SIG-M5 treated with dmso at 0.1 percent for 504 hours (cell line): ENCODE results near the gene SERPINF2.
"Not testable (repeated sequence)": the region's sequence is repeated elsewhere in the genome, so short reads cannot be mapped to it uniquely, and the experiment has no call there.

Source experiments
- DNase-seq: peaks from one replicate; lab custom pipeline; 2025; ENCODE audit not compliant: unreplicated experiment; lab: John Stamatoyannopoulos, UW

Gene SERPINF2

GRCh38 chr17:1786708-1787107 is 44.0 kb downstream of the SERPINF2 start:
- no peak for DNase-seq

DNA sequence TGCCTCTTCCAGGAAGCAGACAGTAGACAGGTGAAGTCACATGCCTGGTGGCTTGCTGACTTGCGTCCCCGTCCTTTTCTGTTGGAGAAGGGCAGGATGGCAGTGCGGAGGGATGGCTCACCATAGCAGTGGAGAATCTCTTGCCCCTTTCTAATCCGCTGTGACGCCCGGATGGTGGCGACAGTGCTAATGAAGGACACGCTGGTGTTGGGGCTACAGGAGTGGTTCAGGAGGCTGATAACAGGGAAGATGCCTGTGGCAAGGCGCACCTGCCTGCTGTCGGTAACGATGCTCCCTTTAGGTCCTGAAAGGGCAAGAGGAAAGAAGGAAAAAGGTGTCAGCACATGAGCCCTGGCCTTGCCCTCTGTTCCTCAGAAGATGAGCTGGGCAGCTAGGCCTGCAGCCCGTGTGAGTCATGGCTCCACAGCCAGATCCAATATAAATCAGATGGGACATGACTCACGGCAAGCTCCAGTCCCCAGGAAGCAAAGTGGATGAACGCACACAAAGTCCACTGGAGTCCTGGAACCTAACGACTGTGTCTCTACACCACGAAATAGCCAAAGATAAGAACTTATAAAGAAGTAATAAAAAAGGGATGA is 44.7 kb downstream of the SERPINF2 start:
- DNase-seq = no peak

GRCh38 chr17:1789936-1790335 is 47.3 kb downstream of the SERPINF2 start:
- no peak for DNase-seq

DNA sequence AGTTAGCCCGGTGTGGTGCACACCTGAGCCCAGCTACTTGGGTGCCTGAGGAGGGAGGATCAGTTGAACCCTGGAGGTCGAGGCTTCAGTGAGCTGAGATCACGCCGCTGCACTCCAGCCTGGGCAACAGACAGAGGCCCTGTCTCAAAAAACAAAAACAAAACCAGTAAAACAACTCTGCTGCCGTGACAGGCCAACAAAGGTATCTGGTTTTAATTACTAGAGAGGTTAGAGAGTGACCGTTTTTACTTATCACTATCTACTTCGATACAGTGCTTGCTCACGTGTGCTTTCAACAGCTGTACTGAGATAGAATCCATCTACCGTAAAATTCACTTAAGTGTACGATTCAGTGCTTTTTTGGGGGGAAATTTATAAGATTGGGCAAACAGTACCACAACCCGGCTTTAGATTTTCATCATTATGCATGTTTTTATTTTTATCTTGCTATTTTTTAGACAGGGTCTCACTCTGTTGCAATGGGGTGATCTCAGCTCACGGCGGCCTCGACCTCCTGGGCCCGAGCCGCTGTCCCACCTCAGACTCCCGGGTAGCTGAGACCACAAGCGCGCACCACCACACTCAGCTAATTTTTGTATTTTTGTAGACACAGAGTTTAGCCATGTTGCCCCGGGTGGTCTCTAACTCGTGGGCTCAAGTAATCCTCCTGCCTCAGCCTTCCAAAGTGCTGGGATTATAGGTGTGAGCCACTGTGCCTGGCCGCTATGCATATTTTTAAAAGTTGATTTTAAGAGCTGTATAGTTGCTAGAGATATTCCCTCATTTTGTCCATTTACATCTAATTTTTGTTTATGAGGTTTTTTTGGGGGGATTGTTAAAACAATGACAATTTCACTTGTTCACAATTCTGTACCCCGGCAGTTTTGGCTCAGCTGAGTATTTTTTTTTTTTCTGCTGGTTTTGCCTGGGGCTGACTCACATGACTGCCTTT is 50.1 kb downstream of the SERPINF2 start:
- DNase-seq = no peak

DNA sequence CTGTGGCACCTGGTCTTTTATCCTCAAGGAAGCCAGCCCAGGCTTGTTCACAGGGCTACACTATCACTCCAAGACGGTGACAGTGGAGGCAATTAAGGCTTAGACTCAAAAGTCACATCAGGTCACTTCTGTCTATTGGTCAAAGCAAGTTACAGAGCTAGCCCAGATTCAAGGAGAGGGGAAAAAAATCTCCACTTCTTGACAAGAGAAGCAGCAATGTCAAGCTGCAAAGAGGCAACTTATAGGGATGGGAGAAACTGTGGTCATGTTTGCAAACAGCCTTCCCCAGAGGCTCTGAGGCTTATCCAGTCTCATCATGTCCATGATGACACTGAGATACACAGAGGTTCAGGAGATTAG is 50.8 kb downstream of the SERPINF2 start:
- DNase-seq = no peak

GRCh38 chr17:1796800-1797199 is 54.1 kb downstream of the SERPINF2 start:
- no peak for DNase-seq

GRCh38 chr17:1797323-1797722 is 54.7 kb downstream of the SERPINF2 start:
- DNase-seq = no peak

DNA sequence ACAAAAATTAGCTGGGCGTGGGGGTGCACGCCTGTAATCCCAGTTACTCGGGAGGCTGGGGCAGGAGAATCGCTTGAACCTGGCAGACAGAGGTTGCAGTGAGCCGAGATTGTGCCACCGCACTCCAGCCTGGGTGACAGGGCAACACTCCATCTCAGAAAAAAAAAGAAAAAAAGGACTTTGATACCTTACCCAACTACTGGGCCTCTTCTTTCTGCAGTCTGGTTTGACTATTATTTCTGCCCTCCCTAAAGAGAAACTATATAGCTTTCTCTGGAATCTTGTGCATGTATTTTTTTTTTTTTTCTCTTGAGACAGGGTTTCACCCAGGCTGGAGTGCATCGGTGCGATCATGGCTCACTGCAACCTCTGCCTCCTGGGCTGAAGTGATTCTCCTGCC is 55.2 kb downstream of the SERPINF2 start:
- not testable (repeated sequence) for DNase-seq

DNA sequence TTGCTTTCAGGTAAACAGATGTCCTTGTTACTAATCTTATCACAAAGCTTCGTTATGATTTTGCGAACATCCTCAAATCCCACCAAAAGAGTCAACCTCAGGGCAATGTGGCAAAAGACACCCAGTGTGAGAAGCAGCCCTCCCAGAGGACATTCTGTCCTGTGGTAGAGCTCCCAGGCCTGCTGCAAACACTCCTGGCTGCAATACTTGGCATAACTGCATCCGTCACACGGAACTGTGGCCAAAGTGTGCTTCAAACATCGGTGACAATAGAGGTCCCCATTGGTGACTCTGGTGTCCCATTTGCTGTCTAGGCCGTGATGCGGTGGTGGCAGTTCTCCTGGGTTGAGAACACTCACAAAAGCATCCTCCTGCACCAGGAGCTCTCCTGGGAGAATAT is 57.6 kb downstream of the SERPINF2 start:
- no peak for DNase-seq

DNA sequence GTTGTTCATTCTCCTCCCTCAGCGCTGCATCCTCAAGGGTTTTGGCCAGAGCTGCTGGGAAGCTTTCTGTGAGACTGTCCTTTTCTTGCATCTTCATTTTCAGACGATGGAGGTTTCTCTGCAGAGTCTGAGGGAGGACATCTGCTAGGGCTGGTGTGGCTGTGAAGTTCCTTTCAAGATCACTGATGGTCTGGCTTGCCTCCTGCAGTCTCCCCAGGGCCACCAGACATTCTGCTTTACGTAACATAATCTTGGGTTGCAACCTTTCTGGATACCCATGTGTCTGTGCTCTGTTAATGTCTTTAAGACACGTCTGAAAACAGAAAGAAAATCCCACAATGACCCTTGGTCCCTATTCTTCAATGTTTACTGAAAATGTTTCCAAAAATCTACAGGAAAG is 58.0 kb downstream of the SERPINF2 start:
- no peak for DNase-seq

- DNase-seq = no peak
Measured at GRCh38 chr17:1802429-1802828, 59.8 kb downstream of the SERPINF2 start.

GRCh38 chr17:1803280-1803679 is 60.6 kb downstream of the SERPINF2 start:
- no peak for DNase-seq
